SH-SY5Y (cell line): ENCODE results near the gene TRIM47.

ENCODE experiments used
- GATA2 ChIP-seq: IDR thresholded peaks from 2 replicates; pipeline ENCODE4 v1.6.1; 2011; ENCODE audit warnings: mild to moderate bottlenecking, low read depth, low read length
- GATA3 ChIP-seq: IDR thresholded peaks from 2 replicates; pipeline ENCODE4 v1.6.1; 2011; ENCODE audit warnings: low read depth, mild to moderate bottlenecking, low read length, moderate library complexity

DNA sequence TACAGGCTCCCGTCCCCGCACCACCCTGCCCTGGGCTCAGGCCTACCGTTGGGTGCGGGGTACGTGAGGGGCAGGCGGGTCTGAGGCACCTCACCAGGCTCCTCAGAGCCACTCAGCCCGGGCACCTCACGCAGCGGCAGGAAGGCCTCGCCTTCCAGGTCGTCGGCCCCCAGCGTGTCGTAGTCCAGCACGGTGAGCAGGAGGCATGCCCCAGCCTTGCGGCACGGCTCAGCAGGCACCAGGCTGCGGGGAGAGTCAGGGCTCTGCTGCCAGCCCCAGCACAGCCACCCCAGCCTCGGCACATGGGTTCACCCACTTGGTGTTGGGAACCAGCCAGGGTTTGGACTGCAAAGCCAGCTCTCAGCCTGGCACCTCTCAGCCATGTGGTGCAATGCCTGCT, 49.6 kb downstream of the TRIM47 start:
- TF ChIP-seq GATA2 (no peak), GATA3 (no peak)
